HG02970 (cell line): ENCODE results near the gene PFN3.
A peak's percentile ranks its signal among the peaks of the same experiment; 100 is the strongest.

Experiments
- ATAC-seq: cut with Tn5 transposase; IDR thresholded peaks from one replicate; pipeline ENCODE4 v1.9.1; 2021; ENCODE audit warnings: mild to moderate bottlenecking, moderate library complexity, moderate number of reproducible peaks; ENCODE audit not compliant: unreplicated experiment, low FRiP score

The PFN3 gene

GRCh38 chr5:177396807-177397206, 3.7 kb downstream of the PFN3 start:
- ATAC-seq, result no peak

DNA sequence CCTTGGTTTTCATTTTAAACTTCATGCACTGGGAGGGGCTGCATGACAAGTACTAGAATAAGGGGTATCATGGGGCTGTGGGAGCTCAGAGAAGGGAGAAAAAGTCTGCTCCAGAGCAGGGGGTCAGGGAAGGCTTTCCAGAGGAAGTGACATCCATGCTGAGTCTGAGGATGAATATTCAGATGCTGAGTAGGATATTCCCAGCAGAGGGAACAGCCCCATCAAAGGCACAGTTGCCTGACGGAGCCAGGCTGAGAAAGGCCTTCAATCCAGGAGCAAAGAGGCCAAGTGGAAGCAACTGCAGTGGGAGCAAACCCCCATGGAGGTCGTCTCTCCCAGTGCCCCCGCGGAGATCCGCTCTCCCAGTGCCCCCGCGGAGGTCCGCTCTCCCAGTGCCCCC, 4.4 kb downstream of the PFN3 start:
- no peak for ATAC-seq

- ATAC-seq, result no peak
These were observed 6.5 kb downstream of the PFN3 start for GRCh38 chr5:177393990-177394389.

- ATAC-seq, result no peak
These were observed 7.2 kb downstream of the PFN3 start for GRCh38 chr5:177393206-177393765.

- no peak for ATAC-seq
These were observed 7.7 kb downstream of the PFN3 start for GRCh38 chr5:177392765-177393164.

DNA sequence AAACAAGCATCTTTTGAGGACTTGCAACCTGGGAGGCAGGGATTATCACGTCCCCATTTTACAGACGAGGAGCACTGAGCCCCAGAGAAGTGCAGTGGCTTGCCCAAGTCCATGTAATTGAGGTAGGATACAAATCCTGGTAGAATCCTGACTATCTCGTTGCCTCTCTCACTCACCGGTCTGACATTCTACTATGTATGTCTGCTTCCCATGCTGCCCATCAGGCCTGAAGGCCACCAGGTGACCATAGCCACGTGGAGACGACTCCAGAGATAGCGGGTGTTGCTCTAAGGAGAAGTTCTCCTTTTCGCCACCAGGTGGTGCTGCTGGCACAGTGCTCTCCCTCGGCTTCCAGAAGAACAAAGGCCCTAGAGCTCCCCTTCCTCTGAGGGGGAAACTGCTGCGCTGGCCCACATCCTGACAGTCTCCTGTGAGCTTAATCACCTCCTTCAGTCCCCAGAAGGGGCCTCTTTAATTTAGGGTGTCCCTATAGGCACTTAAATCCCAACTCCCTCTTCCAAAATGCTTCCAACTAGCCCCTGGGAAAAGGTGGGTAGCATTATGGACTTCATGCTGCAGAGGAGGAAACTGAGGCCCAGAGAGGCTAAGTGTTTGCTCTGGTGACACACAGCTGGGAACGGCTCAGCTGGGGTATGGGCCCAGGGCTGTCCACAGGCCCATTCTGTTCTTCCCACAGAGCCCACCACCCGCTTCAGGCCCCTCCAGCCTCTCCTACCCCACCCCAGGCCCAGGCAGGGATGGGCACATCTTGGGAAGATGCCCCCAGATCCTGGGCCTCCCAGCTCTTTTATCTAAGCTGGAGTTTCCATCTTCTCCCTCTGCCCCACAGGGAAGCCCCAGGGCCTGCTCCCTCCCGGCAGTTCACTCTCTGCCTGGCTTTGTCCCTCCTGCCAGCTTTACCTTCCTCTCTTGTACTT, 9.8 kb downstream of the PFN3 start:
- ATAC-seq, result peak; percentile 46

DNA sequence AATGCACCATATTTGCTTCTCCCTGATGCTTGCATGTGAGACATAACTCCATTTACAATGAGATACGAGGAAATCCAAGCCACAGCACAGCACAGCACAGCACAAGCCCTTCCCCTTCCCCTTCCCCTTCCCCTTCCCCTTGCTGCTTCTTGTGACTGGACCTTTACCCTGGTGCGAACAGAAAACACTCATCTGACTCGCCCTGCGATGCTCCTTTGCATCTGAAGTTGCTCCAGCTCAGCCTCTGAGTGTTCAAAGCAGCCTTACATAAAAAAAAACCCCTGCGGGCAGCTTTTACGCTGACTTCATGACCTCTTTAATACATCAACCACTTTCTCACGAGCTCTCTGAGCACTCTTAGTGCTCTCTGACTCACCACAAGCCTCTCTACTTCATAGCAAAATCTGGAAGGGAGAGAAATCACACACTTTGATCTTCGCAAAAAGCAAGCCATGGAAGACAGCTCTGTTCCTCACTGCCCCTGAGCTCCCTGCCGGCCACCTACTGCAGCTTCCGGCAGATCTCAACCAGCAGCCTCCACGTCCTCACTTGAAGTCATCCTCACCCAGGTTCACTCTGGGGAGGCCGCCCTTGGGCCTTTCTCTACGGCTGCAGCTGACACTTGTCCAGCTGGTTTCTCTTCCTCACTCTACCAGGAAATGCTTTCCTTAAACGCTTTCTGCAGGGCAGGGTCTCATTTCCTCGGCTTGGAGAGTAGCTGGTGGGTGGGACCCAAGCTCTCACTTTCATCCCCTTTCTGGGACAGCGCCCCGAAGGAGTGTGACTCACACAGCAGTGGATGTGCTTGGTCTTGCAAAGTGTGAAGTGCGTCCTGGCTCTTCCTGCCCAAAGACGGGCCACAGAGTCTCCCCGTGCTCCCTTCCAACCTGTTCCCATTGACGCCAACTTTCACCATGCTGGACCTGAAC, 11.0 kb downstream of the PFN3 start:
- ATAC-seq, result no peak

- ATAC-seq, result no peak
These were observed 11.9 kb downstream of the PFN3 start for GRCh38 chr5:177388521-177389052.

GRCh38 chr5:177387405-177387804, 13.1 kb downstream of the PFN3 start:
- no peak for ATAC-seq

- no peak for ATAC-seq
These were observed 13.9 kb downstream of the PFN3 start for GRCh38 chr5:177386542-177386941.

DNA sequence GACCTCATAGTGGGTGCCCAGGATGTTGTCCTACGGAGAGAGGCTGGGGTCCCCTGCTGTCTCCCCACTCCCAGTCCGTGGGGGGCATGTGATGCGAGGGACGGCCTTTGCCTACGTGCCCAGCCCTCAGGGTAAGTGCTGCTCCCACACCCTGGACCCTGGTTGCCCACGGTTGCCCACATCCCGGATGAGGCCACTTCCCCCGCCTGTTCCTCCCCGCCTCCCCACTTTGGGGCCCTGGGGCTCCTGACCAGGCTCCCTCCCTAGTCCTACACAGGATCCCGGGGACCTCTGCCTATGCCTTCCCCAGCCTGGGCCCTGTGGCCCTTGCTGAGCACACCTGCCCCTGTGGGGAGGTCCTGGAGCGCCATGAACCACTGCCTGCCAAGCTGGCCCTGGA, 14.7 kb downstream of the PFN3 start:
- ATAC-seq, result no peak

- ATAC-seq, result no peak
These were observed 16.3 kb downstream of the PFN3 start, which contains the start of gene SLC34A1 for GRCh38 chr5:177384134-177384533. Gene SLC34A1 (plus strand): TSS chr5:177384434. CDS start chr5:177385742, 1,308 bp downstream.

GRCh38 chr5:177383181-177383580, 17.3 kb downstream of the PFN3 start:
- ATAC-seq, result no peak

- no peak for ATAC-seq
These were observed 17.9 kb downstream of the PFN3 start for GRCh38 chr5:177382423-177383029.

DNA sequence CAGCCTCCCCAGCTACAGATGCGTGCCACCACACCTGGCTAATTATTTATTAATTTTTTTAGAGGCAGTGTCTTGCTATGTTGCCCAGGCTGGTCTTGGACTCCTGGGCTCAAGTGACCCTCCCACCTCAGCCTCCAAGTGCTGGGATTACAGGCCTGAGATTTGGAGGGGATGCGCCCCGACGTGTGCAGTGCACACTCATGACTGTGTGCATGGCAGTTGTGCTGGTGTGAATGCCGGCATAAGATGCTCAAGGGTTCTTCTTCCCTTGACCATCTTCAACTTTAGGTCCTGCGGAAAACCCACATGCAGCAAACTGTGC, 19.7 kb downstream of the PFN3 start:
- no peak for ATAC-seq

DNA sequence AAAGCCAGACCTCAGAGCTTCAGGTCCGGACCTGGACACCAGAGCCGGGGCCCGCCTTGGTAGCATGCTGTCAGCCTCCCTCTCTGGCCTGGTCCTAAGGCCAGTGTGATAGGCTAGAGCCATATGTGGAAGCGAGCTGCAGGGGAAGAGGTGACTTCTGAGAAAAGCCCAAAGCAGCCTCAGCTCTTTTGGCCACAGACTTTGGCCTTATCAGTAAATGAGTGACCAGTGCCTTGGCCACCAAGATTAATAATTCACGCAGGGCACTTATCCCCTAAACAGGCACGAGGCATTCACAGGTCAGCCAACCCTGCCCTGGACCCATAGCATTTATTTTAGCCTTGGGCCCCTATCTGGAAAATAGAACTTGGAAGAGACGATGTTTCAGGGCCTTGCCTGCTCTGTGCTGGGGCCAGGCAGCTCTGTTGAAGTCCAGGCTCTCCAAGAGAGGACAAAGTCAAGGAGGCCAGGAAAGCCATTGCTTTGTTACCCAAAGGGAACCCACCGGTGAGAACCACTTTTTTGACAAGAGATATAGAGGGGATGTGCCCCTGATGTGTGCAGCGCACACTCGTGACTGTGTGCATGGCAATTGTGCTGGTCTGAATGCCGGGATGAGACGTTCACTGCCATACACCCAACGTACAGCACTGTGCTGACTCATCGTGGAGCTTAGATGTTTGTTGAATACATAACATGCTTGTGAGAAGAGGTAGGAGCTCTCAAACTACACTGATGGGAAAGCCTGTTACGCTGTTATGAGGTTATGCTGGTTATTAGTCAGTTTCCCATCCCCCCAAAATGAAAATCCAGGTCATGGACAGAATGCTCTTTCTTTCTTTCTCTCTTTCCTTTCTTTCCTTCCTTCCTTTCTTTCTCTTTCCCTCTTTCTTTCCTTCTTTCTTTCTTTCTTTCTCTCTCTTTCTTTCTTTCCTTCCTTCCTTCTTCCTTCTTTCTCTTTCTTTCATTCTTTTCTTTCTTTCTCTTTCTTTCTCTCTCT, 21.3 kb downstream of the PFN3 start:
- no peak for ATAC-seq

DNA sequence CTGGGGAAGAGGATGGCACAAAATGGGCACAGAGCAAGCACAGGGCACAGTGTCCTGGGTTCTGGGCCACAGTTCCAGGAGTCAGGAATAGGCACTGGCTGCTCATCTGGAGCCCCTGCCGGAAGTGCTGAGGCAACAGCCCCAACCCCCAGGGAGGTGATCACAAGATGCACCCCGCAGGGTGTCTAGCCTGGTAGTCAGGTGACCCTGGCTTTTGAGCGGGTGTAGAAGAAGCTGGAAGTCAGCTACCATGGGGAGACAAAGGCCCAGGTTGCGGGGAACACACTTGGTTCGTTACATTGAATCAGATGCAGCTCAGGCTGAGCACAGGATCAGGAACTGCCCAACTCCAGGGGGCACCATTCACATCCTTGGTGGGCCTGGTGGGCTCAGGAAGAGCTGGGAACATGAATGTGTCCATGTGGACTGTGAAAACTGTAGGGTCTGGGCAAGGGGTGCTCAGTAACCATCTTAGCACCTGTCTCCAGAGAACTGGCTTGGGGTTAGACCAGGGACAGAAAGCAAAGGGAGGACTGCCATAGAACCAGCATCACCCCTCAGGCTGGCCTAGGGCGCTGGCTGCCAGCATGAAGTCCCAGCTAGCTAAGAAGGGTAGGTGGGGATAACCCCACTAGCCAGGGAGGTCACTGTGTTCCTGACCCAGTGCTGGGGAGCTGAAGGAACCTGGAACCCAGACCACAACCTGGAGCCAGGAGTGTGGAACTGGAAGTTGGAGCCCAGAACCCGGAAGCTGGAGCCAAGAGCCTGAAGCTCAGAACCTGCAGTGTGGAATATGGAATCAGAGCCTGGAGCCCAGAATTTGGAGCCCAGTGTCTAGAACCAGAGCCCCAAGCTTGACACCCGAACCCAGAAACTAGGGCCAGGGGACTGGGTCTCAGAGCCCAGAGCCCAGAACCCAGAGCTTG, 22.3 kb downstream of the PFN3 start:
- ATAC-seq, result no peak

GRCh38 chr5:177376107-177376506, 24.4 kb downstream of the PFN3 start:
- ATAC-seq, result no peak
